Epithelial cell of proximal tubule (primary cell): ENCODE data around the gene GNAI2. TPM values are rescaled to one million over a fixed set of nuclear protein-coding genes. Genes with fewer than 3 reads are reported as not detected.
A peak's percentile ranks its signal among the peaks of the same experiment; 100 is the strongest.

Experiments used
- DNase-seq: peaks from one replicate; pipeline ENCODE4 v3.0.0-alpha.2; 2011; ENCODE audit warnings: low read depth
- H3K4me3 ChIP-seq: 2 replicates; pipeline ENCODE4 v1.5.1; 2011; ENCODE audit warnings: low read depth, mild to moderate bottlenecking, low read length
- CTCF ChIP-seq: conservative IDR thresholded peaks from 2 replicates; pipeline ENCODE4 v1.5.1; 2012; ENCODE audit warnings: low read depth, mild to moderate bottlenecking, low read length
- total RNA-seq: library from RNA; depleted of rRNA; stranded (reverse); fragments of >200 nt; gene quantifications from 2 replicates; pipeline ENCODE4 v1.2.3, GENCODE V29; 2015

The GNAI2 gene
- total RNA-seq, 1 donor from 2014 or later = 264 TPM

DNA sequence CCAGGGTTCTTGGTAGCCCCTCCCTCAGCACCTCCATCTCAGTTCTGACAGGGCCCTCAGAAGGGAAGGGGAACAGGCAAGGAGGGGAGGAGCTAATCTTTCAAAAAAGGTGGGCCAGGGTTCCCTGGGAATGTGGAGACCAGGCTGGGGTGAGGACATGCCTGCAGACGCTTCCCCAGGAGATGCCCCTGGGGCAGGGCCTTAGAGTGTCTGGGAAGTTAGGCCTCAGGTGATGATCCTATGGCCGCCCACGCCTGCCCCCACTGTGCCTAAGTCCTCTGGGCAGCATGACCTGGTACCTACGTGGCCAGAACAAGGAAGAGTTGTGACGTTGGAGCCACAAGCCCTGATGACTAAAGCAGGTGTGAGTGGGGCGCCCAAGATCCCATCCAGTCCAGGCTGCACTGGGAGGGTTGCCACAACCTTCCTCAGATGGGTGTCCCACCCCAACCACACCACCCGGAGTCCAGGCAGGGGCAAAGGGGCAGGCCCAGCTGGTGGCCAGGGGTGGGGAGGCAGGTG is 29.0 kb downstream of the GNAI2 start:
- DNase-seq = no peak
- H3K4me3 ChIP-seq = no peak overlapping the region
- no peak for TF ChIP-seq CTCF

GRCh38 chr3:50265571-50265970 is 29.6 kb downstream of the GNAI2 start:
- no peak overlapping the region for H3K4me3 ChIP-seq
- DNase-seq = no peak
- no peak for TF ChIP-seq CTCF

- no peak for DNase-seq
- no peak for TF ChIP-seq CTCF
- peak overlapping the region; percentile 68 for H3K4me3 ChIP-seq
These were observed 30.0 kb downstream of the GNAI2 start for GRCh38 chr3:50266017-50266416.

DNA sequence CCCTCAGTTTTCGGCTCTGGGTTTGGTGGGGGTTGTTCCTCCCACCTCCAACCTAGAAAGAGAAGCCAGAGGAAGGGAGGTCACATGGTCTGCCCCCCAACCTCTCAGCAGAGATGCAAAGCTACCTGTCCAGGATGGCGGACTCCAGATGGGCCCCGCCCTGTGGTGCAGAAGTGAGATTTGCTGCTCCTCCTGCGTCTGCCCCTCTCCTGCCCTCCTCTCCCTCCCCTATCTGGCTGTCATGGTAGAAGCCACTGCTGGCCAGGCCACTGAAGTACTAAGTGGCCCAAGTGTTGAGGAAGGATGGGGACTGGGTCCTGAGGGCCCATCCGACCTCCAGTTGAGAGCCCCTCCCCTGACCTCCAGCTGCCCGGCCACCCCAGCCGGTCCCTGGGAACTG is 30.8 kb downstream of the GNAI2 start:
- no peak for TF ChIP-seq CTCF
- no peak for DNase-seq
- peak overlapping the region; percentile 68 for H3K4me3 ChIP-seq

DNA sequence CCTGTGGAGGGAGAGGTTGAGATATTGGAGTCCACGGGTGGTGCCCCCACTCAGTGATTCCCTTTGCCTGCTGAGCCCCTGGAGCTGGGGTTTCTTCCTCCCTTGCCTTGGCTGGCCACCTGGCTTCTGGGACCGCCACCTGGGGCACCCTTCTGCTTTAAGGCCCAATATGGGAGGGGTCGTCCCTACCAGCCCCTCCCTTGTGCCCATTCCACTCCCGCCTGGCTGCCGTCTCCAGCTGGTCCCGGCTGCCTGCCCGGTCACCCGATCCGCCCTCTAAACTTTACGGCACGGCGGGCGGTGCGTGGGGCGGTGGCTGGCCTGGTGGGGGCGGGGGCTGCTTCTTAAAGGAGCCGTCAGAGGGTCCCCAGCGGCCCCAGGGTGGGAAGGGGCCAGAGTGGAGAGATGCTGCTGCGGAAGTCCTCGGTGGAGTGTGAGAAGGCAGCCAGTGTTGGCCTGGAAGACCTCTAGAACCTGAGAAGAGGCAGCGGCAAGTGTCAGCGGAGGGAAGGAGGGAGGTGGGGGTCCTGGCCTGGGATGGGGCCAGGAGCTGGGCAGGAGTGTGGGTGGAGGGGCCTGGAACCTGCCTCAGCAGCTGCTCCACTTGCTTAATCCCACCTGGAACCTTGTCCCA is 31.4 kb downstream of the GNAI2 start:
- no peak for TF ChIP-seq CTCF
- no peak for DNase-seq
- peak overlapping the region; percentile 68 for H3K4me3 ChIP-seq

DNA sequence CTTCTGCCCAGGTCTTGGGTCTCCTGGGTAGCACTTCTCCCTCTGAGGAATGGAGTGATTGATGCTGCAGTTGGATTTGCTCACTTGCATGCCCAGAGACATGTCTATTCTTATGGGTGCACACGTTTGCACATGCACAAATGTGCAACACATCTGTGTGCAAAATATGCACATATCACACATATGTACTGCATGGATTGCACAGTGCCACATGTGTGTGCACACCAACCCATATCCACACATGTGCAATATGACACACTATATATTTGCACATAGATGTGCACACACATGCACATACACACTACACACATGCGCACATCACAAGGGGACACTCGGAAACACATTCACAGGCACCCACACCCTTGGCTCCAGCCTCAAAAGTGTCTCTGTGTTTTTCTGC is 32.3 kb downstream of the GNAI2 start:
- DNase-seq = no peak
- H3K4me3 ChIP-seq = no peak overlapping the region
- no peak for TF ChIP-seq CTCF
